Measurements from ENCODE around the gene NOVA2.

The NOVA2 gene

GRCh38 chr19:45927565-45928261 lies 46.0 kb downstream of the NOVA2 start:
- in situ Hi-C loops (cut with MboI; ENCODE audit: low sequenced_read_pairs) = no loop called here

GRCh38 chr19:45924891-45925447 lies 48.7 kb downstream of the NOVA2 start:
- in situ Hi-C loops (cut with MboI; ENCODE audit: low sequenced_read_pairs) = no loop called here

GRCh38 chr19:45922281-45922680 lies 51.4 kb downstream of the NOVA2 start:
- in situ Hi-C loops (cut with MboI; ENCODE audit: low sequenced_read_pairs) = no loop called here

- in situ Hi-C loops (cut with MboI; ENCODE audit: low sequenced_read_pairs) = no loop called here
Measured at GRCh38 chr19:45920458-45920857, 53.2 kb downstream of the NOVA2 start.

GRCh38 chr19:45919678-45920077 lies 54.0 kb downstream of the NOVA2 start:
- in situ Hi-C loops (cut with MboI; ENCODE audit: low sequenced_read_pairs) = no loop called here

GRCh38 chr19:45918721-45919120 lies 54.9 kb downstream of the NOVA2 start:
- in situ Hi-C loops (cut with MboI; ENCODE audit: low sequenced_read_pairs) = no loop called here

GRCh38 chr19:45917421-45918091 lies 56.1 kb downstream of the NOVA2 start:
- in situ Hi-C loops (cut with MboI; ENCODE audit: low sequenced_read_pairs) = no loop called here

GRCh38 chr19:45913874-45914830 lies 59.5 kb downstream of the NOVA2 start, which contains the start of gene NANOS2:
NANOS2 (minus strand) TSS chr19:45914778; CDS start chr19:45914693, 85 bp downstream.
- in situ Hi-C loops (cut with MboI; ENCODE audit: low sequenced_read_pairs) = no loop called here

- in situ Hi-C loops (cut with MboI; ENCODE audit: low sequenced_read_pairs) = no loop called here
Measured at GRCh38 chr19:45911291-45911690, 62.4 kb downstream of the NOVA2 start.

- in situ Hi-C loops (cut with MboI; ENCODE audit: low sequenced_read_pairs) = no loop called here
Measured at GRCh38 chr19:45908956-45909355, 64.7 kb downstream of the NOVA2 start.

GRCh38 chr19:45906221-45906620 lies 67.4 kb downstream of the NOVA2 start:
- in situ Hi-C loops (cut with MboI; ENCODE audit: low sequenced_read_pairs) = no loop called here

- in situ Hi-C loops (cut with MboI; ENCODE audit: low sequenced_read_pairs) = no loop called here
Measured at GRCh38 chr19:45905011-45905410, 68.7 kb downstream of the NOVA2 start.

- in situ Hi-C loops (cut with MboI; ENCODE audit: low sequenced_read_pairs) = no loop called here
Measured at GRCh38 chr19:45902651-45903625, 70.7 kb downstream of the NOVA2 start.

- in situ Hi-C loops (cut with MboI; ENCODE audit: low sequenced_read_pairs) = no loop called here
Measured at GRCh38 chr19:45901912-45902650, 71.6 kb downstream of the NOVA2 start, which contains the start of gene MYPOP. MYPOP (minus strand) TSS chr19:45902613; CDS start chr19:45901773, 840 bp downstream.

GRCh38 chr19:45901432-45901911 lies 72.2 kb downstream of the NOVA2 start:
- in situ Hi-C loops (cut with MboI; ENCODE audit: low sequenced_read_pairs) = no loop called here

- in situ Hi-C loops (cut with MboI; ENCODE audit: low sequenced_read_pairs) = no loop called here
Measured at GRCh38 chr19:45900738-45901431, 72.8 kb downstream of the NOVA2 start.

- in situ Hi-C loops (cut with MboI; ENCODE audit: low sequenced_read_pairs) = no loop called here
Measured at GRCh38 chr19:45899919-45900589, 73.6 kb downstream of the NOVA2 start.

- in situ Hi-C loops (cut with MboI; ENCODE audit: low sequenced_read_pairs) = no loop called here
Measured at GRCh38 chr19:45899253-45899652, 74.4 kb downstream of the NOVA2 start.
